IMR-90 (cell line): ENCODE data around the gene TAGLN2.

Source experiments
- BHLHE40 ChIP-seq: fragments of 150-350 bp; IDR thresholded peaks from 2 replicates; pipeline ENCODE4 v1.6.1; 2016; ENCODE audit warnings: mild to moderate bottlenecking, low read depth, low read length
- CEBPB ChIP-seq: IDR thresholded peaks from 2 replicates; pipeline ENCODE4 v1.6.1; 2012; ENCODE audit warnings: low read depth, low read length, improper control_type of control experiment
- MAFK ChIP-seq: IDR thresholded peaks from 2 replicates; pipeline ENCODE4 v1.6.1; 2012; ENCODE audit warnings: low read depth, low read length, improper control_type of control experiment
- MAZ ChIP-seq: IDR thresholded peaks from 2 replicates; pipeline ENCODE4 v1.6.1; 2012; ENCODE audit warnings: low read depth, mild to moderate bottlenecking, low read length, improper control_type of control experiment, moderate library complexity, borderline replicate concordance
- MXI1 ChIP-seq: IDR thresholded peaks from 2 replicates; pipeline ENCODE4 v1.6.1; 2012; ENCODE audit warnings: low read depth, mild to moderate bottlenecking, low read length, moderate library complexity, borderline replicate concordance
- POLR2A ChIP-seq: IDR thresholded peaks from 2 replicates; pipeline ENCODE4 v1.6.1; 2012; ENCODE audit warnings: mild to moderate bottlenecking, low read depth, low read length
- RAD21 ChIP-seq: IDR thresholded peaks from 2 replicates; pipeline ENCODE4 v1.6.1; 2012; ENCODE audit warnings: low read length, improper control_type of control experiment
- RCOR1 ChIP-seq: IDR thresholded peaks from 2 replicates; pipeline ENCODE4 v1.6.1; 2012; ENCODE audit warnings: mild to moderate bottlenecking, low read length, improper control_type of control experiment; ENCODE audit not compliant: insufficient replicate concordance
- RFX5 ChIP-seq: IDR thresholded peaks from 2 replicates; pipeline ENCODE4 v1.8.0; 2012; ENCODE audit warnings: low read depth, mild to moderate bottlenecking, low read length, moderate library complexity
- SMC3 ChIP-seq: fragments of 150-350 bp; IDR thresholded peaks from 2 replicates; pipeline ENCODE4 v1.6.1; 2016; ENCODE audit warnings: low read depth, mild to moderate bottlenecking, antibody characterized with exemption, low read length, moderate library complexity
- TF ChIP-seq, protein P1 (sequence below): conservative IDR thresholded peaks from 2 replicates; pipeline ENCODE4 v1.5.1; 2012; ENCODE audit warnings: mild to moderate bottlenecking, low read depth, low read length, improper control_type of control experiment
- TF ChIP-seq, protein P2 (sequence below): fragments of 150-350 bp; IDR thresholded peaks from 2 replicates; pipeline ENCODE4 v1.6.1; 2017; ENCODE audit warnings: mild to moderate bottlenecking, antibody characterized with exemption, low read length, low read depth
- TF ChIP-seq, protein P3 (sequence below): fragments of 150-350 bp; IDR thresholded peaks from 2 replicates; pipeline ENCODE4 v1.6.1; 2016; ENCODE audit warnings: low read depth, mild to moderate bottlenecking, low read length, moderate library complexity, borderline replicate concordance

DNA sequence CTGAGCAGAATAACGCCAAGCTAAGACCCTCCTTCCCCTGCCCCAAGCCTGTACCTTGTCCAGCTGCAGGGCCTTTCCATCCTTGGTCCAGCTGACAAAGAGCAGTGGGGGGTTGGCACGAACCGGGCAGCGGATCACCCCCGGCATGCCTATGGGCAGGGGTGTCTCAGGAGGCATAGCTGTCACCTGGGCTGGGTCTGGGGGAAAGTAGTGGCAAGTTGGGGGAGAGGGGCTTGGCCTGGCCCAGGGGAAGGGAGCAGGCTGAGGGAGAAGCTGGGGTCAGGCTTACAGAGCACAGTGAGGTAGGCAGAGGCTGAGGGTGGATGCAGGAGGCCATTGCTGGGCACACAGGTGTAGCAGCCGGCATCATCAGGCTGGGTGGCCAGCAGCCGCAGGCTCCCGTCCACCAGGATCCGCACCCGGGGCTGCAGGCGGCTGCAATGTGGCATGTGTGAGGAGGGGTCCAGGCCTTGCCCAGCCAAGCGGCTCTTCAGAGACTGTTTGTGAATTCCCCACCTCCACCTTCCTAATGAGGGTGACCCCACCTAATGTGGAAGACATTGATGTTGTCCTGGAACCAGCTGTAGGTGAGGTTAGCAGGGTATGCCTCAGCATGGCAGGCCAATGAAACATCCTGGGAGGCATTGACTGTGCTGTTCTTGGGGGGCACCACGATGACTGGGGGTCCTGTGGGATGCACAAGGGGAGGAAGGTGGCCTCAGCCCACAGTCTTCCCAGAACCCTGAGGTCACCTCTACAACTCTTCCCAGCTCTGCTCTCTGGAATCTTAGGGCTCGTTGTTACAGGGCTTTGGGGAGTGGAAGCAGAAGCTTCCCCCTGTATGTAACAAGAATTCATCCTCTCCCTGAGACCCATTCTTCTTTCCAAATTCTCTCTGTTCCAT, 9.1 kb upstream of the TAGLN2 start:
- TF ChIP-seq, protein P1, sequence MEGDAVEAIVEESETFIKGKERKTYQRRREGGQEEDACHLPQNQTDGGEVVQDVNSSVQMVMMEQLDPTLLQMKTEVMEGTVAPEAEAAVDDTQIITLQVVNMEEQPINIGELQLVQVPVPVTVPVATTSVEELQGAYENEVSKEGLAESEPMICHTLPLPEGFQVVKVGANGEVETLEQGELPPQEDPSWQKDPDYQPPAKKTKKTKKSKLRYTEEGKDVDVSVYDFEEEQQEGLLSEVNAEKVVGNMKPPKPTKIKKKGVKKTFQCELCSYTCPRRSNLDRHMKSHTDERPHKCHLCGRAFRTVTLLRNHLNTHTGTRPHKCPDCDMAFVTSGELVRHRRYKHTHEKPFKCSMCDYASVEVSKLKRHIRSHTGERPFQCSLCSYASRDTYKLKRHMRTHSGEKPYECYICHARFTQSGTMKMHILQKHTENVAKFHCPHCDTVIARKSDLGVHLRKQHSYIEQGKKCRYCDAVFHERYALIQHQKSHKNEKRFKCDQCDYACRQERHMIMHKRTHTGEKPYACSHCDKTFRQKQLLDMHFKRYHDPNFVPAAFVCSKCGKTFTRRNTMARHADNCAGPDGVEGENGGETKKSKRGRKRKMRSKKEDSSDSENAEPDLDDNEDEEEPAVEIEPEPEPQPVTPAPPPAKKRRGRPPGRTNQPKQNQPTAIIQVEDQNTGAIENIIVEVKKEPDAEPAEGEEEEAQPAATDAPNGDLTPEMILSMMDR: no peak
- TF ChIP-seq POLR2A (no peak), CEBPB (no peak), BHLHE40 (no peak), RAD21 (no peak), MXI1 (no peak), SMC3 (no peak), MAFK (no peak), RCOR1 (no peak), RFX5 (no peak), MAZ (no peak)
- TF ChIP-seq, protein P2, sequence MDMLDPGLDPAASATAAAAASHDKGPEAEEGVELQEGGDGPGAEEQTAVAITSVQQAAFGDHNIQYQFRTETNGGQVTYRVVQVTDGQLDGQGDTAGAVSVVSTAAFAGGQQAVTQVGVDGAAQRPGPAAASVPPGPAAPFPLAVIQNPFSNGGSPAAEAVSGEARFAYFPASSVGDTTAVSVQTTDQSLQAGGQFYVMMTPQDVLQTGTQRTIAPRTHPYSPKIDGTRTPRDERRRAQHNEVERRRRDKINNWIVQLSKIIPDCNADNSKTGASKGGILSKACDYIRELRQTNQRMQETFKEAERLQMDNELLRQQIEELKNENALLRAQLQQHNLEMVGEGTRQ: no peak
- TF ChIP-seq, protein P3, sequence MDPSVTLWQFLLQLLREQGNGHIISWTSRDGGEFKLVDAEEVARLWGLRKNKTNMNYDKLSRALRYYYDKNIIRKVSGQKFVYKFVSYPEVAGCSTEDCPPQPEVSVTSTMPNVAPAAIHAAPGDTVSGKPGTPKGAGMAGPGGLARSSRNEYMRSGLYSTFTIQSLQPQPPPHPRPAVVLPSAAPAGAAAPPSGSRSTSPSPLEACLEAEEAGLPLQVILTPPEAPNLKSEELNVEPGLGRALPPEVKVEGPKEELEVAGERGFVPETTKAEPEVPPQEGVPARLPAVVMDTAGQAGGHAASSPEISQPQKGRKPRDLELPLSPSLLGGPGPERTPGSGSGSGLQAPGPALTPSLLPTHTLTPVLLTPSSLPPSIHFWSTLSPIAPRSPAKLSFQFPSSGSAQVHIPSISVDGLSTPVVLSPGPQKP: no peak
